Measurements from ENCODE around the gene SH3RF1.

SH3RF1 gene

GRCh38 chr4:169256101-169256612 is 14.6 kb downstream of the SH3RF1 start:
- DNase-seq, result no peak
- intact Hi-C loops (cut with DNase I), result loop anchor here (10.0 kb wide), 1 partner anchor 141 kb away; no protein-coding TSS in a partner anchor

- no peak for DNase-seq
These were observed 16.2 kb downstream of the SH3RF1 start for GRCh38 chr4:169254546-169254983.

GRCh38 chr4:169253904-169254303 is 16.9 kb downstream of the SH3RF1 start:
- no peak for DNase-seq
- intact Hi-C loops (cut with DNase I), result loop anchor here (10.0 kb wide), 1 partner anchor 139 kb away; no protein-coding TSS in a partner anchor

More at GRCh38 chr4:169254546-169254983, 16.2 kb downstream of the SH3RF1 start:
- intact Hi-C loops (cut with DNase I), result loop anchor here (10.0 kb wide), 1 partner anchor 140 kb away; no protein-coding TSS in a partner anchor

- intact Hi-C loops (cut with DNase I), result loop anchor here (10.0 kb wide), 1 partner anchor 138 kb away; no protein-coding TSS in a partner anchor
- no peak for DNase-seq
These were observed 17.6 kb downstream of the SH3RF1 start for GRCh38 chr4:169253113-169253671.

GRCh38 chr4:169252339-169253112 is 18.2 kb downstream of the SH3RF1 start:
- DNase-seq, result no peak
- intact Hi-C loops (cut with DNase I), result loop anchor here (10.0 kb wide), 1 partner anchor 138 kb away; no protein-coding TSS in a partner anchor

GRCh38 chr4:169251291-169252235 is 19.2 kb downstream of the SH3RF1 start:
- intact Hi-C loops (cut with DNase I), result loop anchor here (10.0 kb wide), 1 partner anchor 137 kb away; no protein-coding TSS in a partner anchor
- no peak for DNase-seq

- intact Hi-C loops (cut with DNase I), result loop anchor here (10.0 kb wide), 1 partner anchor 136 kb away; no protein-coding TSS in a partner anchor
- DNase-seq, result no peak
These were observed 20.0 kb downstream of the SH3RF1 start for GRCh38 chr4:169250796-169251195.

DNA sequence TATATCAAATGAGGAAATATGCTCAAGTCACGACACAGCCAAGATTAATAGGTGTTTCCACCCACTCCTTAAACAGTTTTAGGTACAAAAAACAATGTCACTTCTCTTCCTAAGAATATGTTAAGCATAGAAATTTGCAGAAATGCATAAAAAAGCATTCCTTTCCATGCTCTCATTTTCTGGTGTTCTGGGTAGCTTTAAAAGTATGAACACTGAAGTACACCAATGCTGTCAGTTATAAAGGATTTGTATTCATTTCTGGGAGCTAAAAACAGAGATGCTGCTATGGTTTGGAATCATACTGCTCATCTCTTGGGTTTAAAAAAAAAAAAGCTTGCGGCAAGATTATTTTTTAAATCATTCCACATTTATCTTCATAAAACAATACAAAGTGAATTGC is 20.8 kb downstream of the SH3RF1 start:
- intact Hi-C loops (cut with DNase I), result loop anchor here (10.0 kb wide), 1 partner anchor 135 kb away; no protein-coding TSS in a partner anchor
- no peak for DNase-seq

DNA sequence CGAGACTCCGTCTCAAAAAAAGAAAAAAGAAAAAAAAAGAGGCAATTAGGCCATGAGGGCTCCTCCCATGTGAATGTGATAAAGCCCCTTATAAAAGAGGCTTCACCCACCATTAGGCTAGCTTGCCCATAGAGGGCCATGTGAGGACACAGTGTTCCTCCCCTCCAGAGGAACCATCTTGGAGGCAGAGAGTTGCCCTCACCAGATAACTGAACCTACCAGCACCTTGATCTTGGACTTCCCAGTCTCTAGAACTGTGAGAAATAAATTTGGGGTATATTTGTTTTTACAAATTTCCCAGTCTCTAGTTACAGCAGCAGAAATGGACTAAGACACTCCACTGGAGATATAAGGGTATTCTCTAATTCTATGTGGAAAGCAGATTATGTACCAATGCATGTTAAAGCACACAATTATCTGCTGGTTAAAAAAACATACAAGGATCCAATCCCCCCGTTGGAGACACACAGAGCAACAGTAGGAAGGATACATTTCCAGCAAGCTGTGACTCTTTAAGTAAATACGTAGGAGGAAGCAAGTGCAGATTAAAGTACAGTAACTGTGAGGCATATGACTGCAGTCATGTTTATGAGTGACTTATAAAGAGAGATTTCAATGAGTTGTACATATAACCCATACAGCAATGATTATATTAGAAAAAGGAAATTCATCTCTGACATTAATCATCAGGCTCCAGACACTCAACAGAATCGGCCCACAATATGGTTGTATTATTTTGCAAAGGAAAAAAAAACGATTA is 21.4 kb downstream of the SH3RF1 start:
- intact Hi-C loops (cut with DNase I), result no loop called here
- no peak for DNase-seq

GRCh38 chr4:169248645-169249044 is 22.1 kb downstream of the SH3RF1 start:
- no peak for DNase-seq
- intact Hi-C loops (cut with DNase I), result no loop called here

DNA sequence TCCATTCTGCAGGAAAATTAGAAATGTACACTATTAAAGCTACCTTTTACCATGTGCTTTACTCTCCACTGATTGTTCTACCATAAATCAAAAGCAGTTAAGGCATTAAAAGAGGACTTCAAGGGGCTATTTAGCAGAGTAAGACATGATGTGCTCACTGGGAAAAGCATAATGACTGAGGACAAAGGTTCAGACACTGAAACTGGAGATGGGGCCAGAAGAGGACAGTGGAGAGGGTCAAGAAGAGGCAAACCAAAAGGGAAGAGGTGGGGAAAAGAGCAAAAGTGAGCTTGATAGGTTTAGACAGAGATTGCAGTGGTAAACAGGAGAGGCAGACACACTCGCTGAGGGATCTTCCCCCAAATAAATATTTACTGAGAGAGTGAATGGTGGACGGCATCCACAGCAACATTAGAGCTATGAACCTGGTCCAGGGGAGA is 23.8 kb downstream of the SH3RF1 start:
- no peak for DNase-seq
- intact Hi-C loops (cut with DNase I), result no loop called here

GRCh38 chr4:169246279-169246678 is 24.5 kb downstream of the SH3RF1 start:
- intact Hi-C loops (cut with DNase I), result no loop called here
- no peak for DNase-seq

DNA sequence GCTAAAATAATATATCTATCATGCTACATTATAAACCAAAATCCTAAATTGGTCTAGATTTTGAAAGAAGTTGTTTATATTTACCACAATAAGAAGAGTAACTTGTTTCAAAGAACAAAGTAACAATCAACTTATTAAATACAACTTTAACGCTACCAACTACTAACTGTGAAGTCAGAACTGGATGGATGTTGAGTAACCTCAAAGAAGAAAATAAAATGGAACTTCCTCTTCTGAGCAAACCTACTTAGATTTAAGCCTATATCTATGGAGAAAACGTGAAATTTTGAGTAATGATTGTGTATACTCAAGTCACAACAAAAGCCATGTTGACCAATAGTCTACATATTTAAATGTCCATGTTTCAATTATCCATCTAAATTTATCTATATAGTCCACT is 25.7 kb downstream of the SH3RF1 start:
- DNase-seq, result no peak
- intact Hi-C loops (cut with DNase I), result no loop called here

GRCh38 chr4:169243825-169244609 is 26.7 kb downstream of the SH3RF1 start:
- intact Hi-C loops (cut with DNase I), result no loop called here

GRCh38 chr4:169241464-169241863 is 29.3 kb downstream of the SH3RF1 start:
- DNase-seq, result no peak
- intact Hi-C loops (cut with DNase I), result no loop called here

More at GRCh38 chr4:169243825-169244609, 26.7 kb downstream of the SH3RF1 start:
- DNase-seq, result no peak

GRCh38 chr4:169239221-169239905 is 31.4 kb downstream of the SH3RF1 start:
- intact Hi-C loops (cut with DNase I), result no loop called here
- no peak for DNase-seq

GRCh38 chr4:169238445-169238844 is 32.3 kb downstream of the SH3RF1 start:
- DNase-seq, result no peak
- intact Hi-C loops (cut with DNase I), result no loop called here
